K562 (cell line): ENCODE results near the gene SPATS2. TPM values are rescaled to one million over a fixed set of nuclear protein-coding genes. Genes with fewer than 3 reads are reported as not detected.

Source experiments
- ATF1 ChIP-seq, 2 experiments: fragments of 450-650 bp in 1 of 2; IDR thresholded peaks; 2 replicates each; pipeline ENCODE4 v1.6.1; 2016; ENCODE audit warnings: missing compliant biosample characterization in 1 of 2, missing genetic modification characterization in 1 of 2
- CBX8 ChIP-seq: fragments of 200-600 bp; sonication (generic); IDR thresholded peaks from 2 replicates; pipeline ENCODE4 v1.6.1; 2012; ENCODE audit warnings: borderline replicate concordance, mixed run types, low read depth, mild to moderate bottlenecking, moderate library complexity, mixed read lengths, low read length, control low read depth, inconsistent platforms; ENCODE audit not compliant: poor library complexity, severe bottlenecking; ENCODE audit errors: extremely low read depth
- DDX20 ChIP-seq: fragments of 450-650 bp; IDR thresholded peaks from 2 replicates; pipeline ENCODE4 v1.6.1; 2016; ENCODE audit warnings: missing genetic modification characterization, low read depth, mild to moderate bottlenecking, missing compliant biosample characterization, moderate library complexity
- GMEB1 ChIP-seq: fragments of 250-450 bp; sonication (Bioruptor Pico); IDR thresholded peaks from 2 replicates; pipeline ENCODE4 v1.4.0; 2020; ENCODE audit warnings: mild to moderate bottlenecking
- JUN ChIP-seq, 2 experiments: sonication (generic) in 1 of 2; formaldehyde crosslinking in 1 of 2; IDR thresholded peaks; 2 replicates each; pipeline versions ENCODE4 v1.6.1 to v1.8.0; 2012 to 2022; ENCODE audit warnings: borderline replicate concordance in 2 of 2, mild to moderate bottlenecking in 2 of 2, improper control_type of control experiment in 1 of 2, low read depth in 1 of 2, low read length in 1 of 2, missing genetic modification reagents in 1 of 2
- MEIS2 ChIP-seq: fragments of 450-650 bp; IDR thresholded peaks from 2 replicates; pipeline ENCODE4 v1.6.1; 2014; ENCODE audit warnings: mild to moderate bottlenecking; ENCODE audit not compliant: partially characterized antibody
- NEUROD1 ChIP-seq: fragments of 150-350 bp; IDR thresholded peaks from 2 replicates; pipeline ENCODE4 v1.6.1; 2014; ENCODE audit warnings: borderline replicate concordance, low read length, low read depth; ENCODE audit not compliant: partially characterized antibody
- NONO ChIP-seq, 2 experiments: fragments of 200-400 bp in 1 of 2; fragments of 450-650 bp in 1 of 2; formaldehyde crosslinking in 1 of 2; IDR thresholded peaks; 2 replicates each; pipeline ENCODE4 v1.6.1; 2017; ENCODE audit warnings: low read depth in 2 of 2, mild to moderate bottlenecking in 2 of 2, moderate library complexity in 2 of 2, low read length in 1 of 2
- NR2C2 ChIP-seq, 2 experiments: fragments of 200-800 bp in 1 of 2; sonication (Bioruptor generic) in 1 of 2; sonication (generic) in 1 of 2; formaldehyde crosslinking in 1 of 2; IDR thresholded peaks; 2 replicates each; pipeline versions ENCODE4 v1.6.1 to v1.8.0; 2016 to 2022; ENCODE audit warnings: mild to moderate bottlenecking in 1 of 2, missing compliant biosample characterization in 1 of 2, missing genetic modification characterization in 1 of 2, missing genetic modification reagents in 1 of 2
- SLC30A9 ChIP-seq: fragments of 250-450 bp; sonication (Bioruptor Pico); IDR thresholded peaks from 2 replicates; pipeline ENCODE4 v1.8.0; 2022; ENCODE audit warnings: mild to moderate bottlenecking, moderate library complexity
- SMAD2 ChIP-seq: fragments of 150-350 bp; IDR thresholded peaks from 2 replicates; pipeline ENCODE4 v1.6.1; 2014; ENCODE audit warnings: low read depth, mild to moderate bottlenecking, low read length
- TAF9B ChIP-seq: fragments of 450-650 bp; IDR thresholded peaks from 2 replicates; pipeline ENCODE4 v1.6.1; 2018; ENCODE audit warnings: mild to moderate bottlenecking; ENCODE audit not compliant: partially characterized antibody
- TSHZ1 ChIP-seq: fragments of 250-450 bp; sonication (Bioruptor Pico); IDR thresholded peaks from 2 replicates; pipeline ENCODE4 v1.4.0; 2020; ENCODE audit warnings: mild to moderate bottlenecking, moderate library complexity
- ZBTB17 ChIP-seq: fragments of 450-650 bp; formaldehyde crosslinking; IDR thresholded peaks from 2 replicates; pipeline ENCODE4 v1.4.0; 2020; ENCODE audit warnings: mild to moderate bottlenecking
- ZNF184 ChIP-seq: sonication (generic); formaldehyde crosslinking; IDR thresholded peaks from 2 replicates; pipeline ENCODE4 v1.5.0; 2020; ENCODE audit warnings: missing genetic modification reagents
- ZNF609 ChIP-seq: sonication (generic); formaldehyde crosslinking; IDR thresholded peaks from 2 replicates; pipeline ENCODE4 v1.8.1; 2023; ENCODE audit warnings: missing genetic modification reagents, mild to moderate bottlenecking, borderline replicate concordance
- ZNF717 ChIP-seq: fragments of 250-450 bp; sonication (Bioruptor Pico); IDR thresholded peaks from 2 replicates; pipeline ENCODE4 v1.5.0; 2021
- polyA plus RNA-seq, 8 experiments: library from polyadenylated mRNA; depleted of rRNA in 4 of 8; stranded (reverse) in 5 of 8; unstranded in 3 of 8; fragments of >200 nt; fragmentation: Nextera tagmentation in 2 of 8; fragmentation: Illumina TruSeq in 1 of 8; extraction: Ambion mirVana in 2 of 8; extraction: Trizol in 1 of 8; gene quantifications; 2 replicates each; pipeline versions ENCODE4 v1.2.1 to v1.2.3, GENCODE V29; 2011 to 2014; ENCODE audit warnings: inconsistent platforms in 1 of 8, missing spikeins in 1 of 8
- total RNA-seq, 7 experiments: library from RNA; depleted of rRNA in 6 of 7; stranded (reverse); fragments of >200 nt in 6 of 7; fragmentation: Illumina TruSeq in 2 of 7; extraction: Trizol in 2 of 7; gene quantifications; 2 replicates each; pipeline versions ENCODE4 v1.2.1 to v1.2.3, GENCODE V29; 2011 to 2021; ENCODE audit warnings: low replicate concordance in 1 of 7

The SPATS2 gene
- total and polyA plus RNA-seq, 9 of the 15 experiments (the other 6 are each of a cell fraction or from before 2014, with no cell fraction given) = 5.4 to 48.2 (median 17.5) TPM

GRCh38 chr12:49365542-49365941 is 1.7 kb upstream of the SPATS2 start (continued):
- no peak for TF ChIP-seq TAF9B
- no peak for TF ChIP-seq DDX20
- no peak for TF ChIP-seq GMEB1
- TF ChIP-seq SMAD2 = no peak
- no peak for TF ChIP-seq ATF1 (CRISPR knock-in tag; IDR thresholded peaks at IDR 0.05)
- TF ChIP-seq ATF1 (tag; IDR thresholded peaks at IDR 0.05) = no peak
- TF ChIP-seq NONO (IDR thresholded peaks at IDR 0.05; ENCODE audit: low read depth in 2 of 2, low read length in 1 of 2) = no peak
- TF ChIP-seq ZNF184 (CRISPR knock-in tag) = no peak
- TF ChIP-seq CBX8 = no peak
- TF ChIP-seq SLC30A9 (CRISPR knock-in tag) = no peak
- 0 out of 2 replicates have a peak, but pooled peaks have one; percentile 52 for TF ChIP-seq JUN (IDR thresholded peaks at IDR 0.05; ENCODE audit: borderline replicate concordance, low read depth, low read length)
- no peak for TF ChIP-seq JUN (CRISPR knock-in tag; IDR thresholded peaks at IDR 0.05; ENCODE audit: borderline replicate concordance)
- peak; percentile 95 for TF ChIP-seq MEIS2
- no peak for TF ChIP-seq ZBTB17 (CRISPR knock-in tag)
- TF ChIP-seq NR2C2 (CRISPR knock-in tag; IDR thresholded peaks at IDR 0.05) = no peak
- no peak for TF ChIP-seq NR2C2 (tag; IDR thresholded peaks at IDR 0.05)
- TF ChIP-seq TSHZ1 (CRISPR knock-in tag) = no peak
- no peak for TF ChIP-seq NEUROD1
- TF ChIP-seq ZNF717 (CRISPR knock-in tag) = no peak
- no peak for TF ChIP-seq ZNF609 (CRISPR knock-in tag)
